Measurements from ENCODE around the gene GATA2.

Gene GATA2

DNA sequence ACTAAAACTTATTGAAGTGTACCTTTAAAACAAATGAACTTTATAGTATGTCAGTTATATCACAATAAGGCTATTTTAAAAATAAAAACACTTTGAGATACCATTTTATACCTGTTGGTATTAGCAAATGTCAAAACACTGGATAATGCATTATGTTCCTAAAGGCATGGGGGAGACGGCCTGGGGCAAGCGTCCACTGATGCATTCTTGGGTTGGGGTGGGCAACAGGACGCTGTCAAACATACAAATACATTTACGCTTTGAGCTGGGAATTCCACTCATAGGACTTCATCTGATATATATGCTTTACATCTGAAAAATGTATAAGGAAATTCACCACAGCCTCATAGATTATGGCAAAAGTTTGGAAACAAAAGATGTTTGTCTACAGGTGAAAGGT lies 7.6 kb upstream of the GATA2 start:
- no peak for DNase-seq (ENCODE audit: extremely low read depth, insufficient read length)
- Histone ChIP-seq H3K27me3 (replicated peaks; ENCODE audit: control insufficient read depth, insufficient read depth, low read length) (peaks cover 4% of the 10 kb centered on the region; the same call in 1 of the 2 replicates), H3K4me3 (replicated peaks; ENCODE audit: low read depth, low read length) (no peak overlapping the region), H3K36me3 (ENCODE audit: control insufficient read depth, insufficient read depth, low read length) (no peaks in the 10 kb centered on the region)
- TF ChIP-seq, protein P1, sequence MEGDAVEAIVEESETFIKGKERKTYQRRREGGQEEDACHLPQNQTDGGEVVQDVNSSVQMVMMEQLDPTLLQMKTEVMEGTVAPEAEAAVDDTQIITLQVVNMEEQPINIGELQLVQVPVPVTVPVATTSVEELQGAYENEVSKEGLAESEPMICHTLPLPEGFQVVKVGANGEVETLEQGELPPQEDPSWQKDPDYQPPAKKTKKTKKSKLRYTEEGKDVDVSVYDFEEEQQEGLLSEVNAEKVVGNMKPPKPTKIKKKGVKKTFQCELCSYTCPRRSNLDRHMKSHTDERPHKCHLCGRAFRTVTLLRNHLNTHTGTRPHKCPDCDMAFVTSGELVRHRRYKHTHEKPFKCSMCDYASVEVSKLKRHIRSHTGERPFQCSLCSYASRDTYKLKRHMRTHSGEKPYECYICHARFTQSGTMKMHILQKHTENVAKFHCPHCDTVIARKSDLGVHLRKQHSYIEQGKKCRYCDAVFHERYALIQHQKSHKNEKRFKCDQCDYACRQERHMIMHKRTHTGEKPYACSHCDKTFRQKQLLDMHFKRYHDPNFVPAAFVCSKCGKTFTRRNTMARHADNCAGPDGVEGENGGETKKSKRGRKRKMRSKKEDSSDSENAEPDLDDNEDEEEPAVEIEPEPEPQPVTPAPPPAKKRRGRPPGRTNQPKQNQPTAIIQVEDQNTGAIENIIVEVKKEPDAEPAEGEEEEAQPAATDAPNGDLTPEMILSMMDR (IDR thresholded peaks at IDR 0.05; ENCODE audit: insufficient read depth, low read length, poor library complexity, severe bottlenecking) = no peak

DNA sequence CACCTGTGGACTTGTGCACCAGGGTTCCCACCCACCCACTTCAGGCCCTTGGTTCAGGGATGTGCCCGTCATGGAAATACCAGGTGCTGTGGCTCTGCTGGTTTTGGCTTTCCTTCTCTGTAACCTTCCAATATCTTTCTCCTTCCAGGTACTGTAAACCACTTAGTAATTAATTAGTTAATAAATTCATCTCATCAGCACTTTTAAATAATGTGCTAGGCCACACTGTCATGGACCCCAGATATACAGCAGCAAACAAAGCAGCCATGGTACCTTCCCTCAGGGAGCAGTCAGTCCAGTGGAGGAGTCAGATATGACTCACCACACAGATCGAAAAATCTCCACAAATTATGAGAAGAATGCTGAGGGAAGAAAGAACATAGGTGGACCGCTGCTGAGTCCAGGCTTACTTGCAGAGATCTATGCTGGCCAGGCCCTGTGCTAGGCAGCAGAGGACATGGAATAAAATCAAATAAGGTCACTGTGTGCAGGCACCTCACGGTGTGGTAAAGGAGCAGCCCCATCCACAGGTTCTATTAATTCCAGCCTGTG lies 6.8 kb upstream of the GATA2 start:
- H3K27me3 ChIP-seq (replicated peaks; ENCODE audit: control insufficient read depth, insufficient read depth, low read length) = peaks cover 5% of the 10 kb centered on the region
- DNase-seq (ENCODE audit: extremely low read depth, insufficient read length) = no peak
- no peaks in the 10 kb centered on the region for H3K36me3 ChIP-seq (ENCODE audit: control insufficient read depth, insufficient read depth, low read length)
- no peak overlapping the region for H3K4me3 ChIP-seq (replicated peaks; ENCODE audit: low read depth, low read length)
- TF ChIP-seq, protein P1 (IDR thresholded peaks at IDR 0.05; ENCODE audit: insufficient read depth, low read length, poor library complexity, severe bottlenecking) = no peak

DNA sequence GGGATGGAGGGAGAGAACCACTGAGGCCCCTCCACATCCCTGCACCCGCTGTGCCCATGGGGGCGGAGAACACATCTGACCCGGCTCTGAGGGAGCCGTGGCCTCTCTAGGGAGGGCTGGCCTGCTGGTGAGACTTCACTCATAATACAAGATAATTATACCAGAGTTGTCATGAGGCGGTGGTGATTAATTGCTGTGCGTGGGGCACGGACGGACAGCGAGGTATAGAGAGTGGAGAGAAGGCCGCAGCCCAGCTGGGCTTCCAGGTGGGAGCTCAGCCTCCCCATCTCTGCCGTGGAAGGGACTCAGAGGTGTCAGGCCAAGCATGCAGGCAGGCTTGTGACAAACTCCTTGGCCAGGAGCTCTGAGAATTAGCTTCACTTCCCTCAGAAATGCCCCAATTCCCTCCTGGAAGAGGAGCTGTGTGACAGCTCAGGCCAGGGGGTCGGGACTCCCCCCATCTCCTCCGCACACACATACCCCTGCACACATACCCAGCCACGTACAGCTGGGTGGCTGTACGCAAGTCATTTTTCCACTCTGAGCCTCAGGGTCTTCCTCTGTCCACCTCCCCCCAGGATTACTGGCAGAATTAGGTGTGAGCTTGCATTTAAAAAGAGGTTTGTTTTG lies 6.0 kb upstream of the GATA2 start:
- peaks cover 5% of the 10 kb centered on the region for H3K27me3 ChIP-seq (replicated peaks; ENCODE audit: control insufficient read depth, insufficient read depth, low read length)
- no peak for DNase-seq (ENCODE audit: extremely low read depth, insufficient read length)
- H3K36me3 ChIP-seq (ENCODE audit: control insufficient read depth, insufficient read depth, low read length) = no peaks in the 10 kb centered on the region
- TF ChIP-seq, protein P1 (IDR thresholded peaks at IDR 0.05; ENCODE audit: insufficient read depth, low read length, poor library complexity, severe bottlenecking) = no peak
- H3K4me3 ChIP-seq (replicated peaks; ENCODE audit: low read depth, low read length) = no peak overlapping the region

- no peak for DNase-seq (ENCODE audit: extremely low read depth, insufficient read length)
- Histone ChIP-seq H3K4me3 (replicated peaks; ENCODE audit: low read depth, low read length) (no peak overlapping the region), H3K27me3 (replicated peaks; ENCODE audit: control insufficient read depth, insufficient read depth, low read length) (peaks cover 5% of the 10 kb centered on the region), H3K36me3 (ENCODE audit: control insufficient read depth, insufficient read depth, low read length) (no peaks in the 10 kb centered on the region)
- TF ChIP-seq, protein P1 (IDR thresholded peaks at IDR 0.05; ENCODE audit: insufficient read depth, low read length, poor library complexity, severe bottlenecking) = no peak
Measured at GRCh38 chr3:128498127-128498626, 5.2 kb upstream of the GATA2 start.

- no peaks in the 10 kb centered on the region for H3K36me3 ChIP-seq (ENCODE audit: control insufficient read depth, insufficient read depth, low read length)
- DNase-seq (ENCODE audit: extremely low read depth, insufficient read length) = peak; percentile 58
- peaks cover 5% of the 10 kb centered on the region for H3K27me3 ChIP-seq (replicated peaks; ENCODE audit: control insufficient read depth, insufficient read depth, low read length)
- TF ChIP-seq, protein P1 (IDR thresholded peaks at IDR 0.05; ENCODE audit: insufficient read depth, low read length, poor library complexity, severe bottlenecking) = peak; percentile 67
- peak overlapping the region; percentile 40 for H3K4me3 ChIP-seq (replicated peaks; ENCODE audit: low read depth, low read length)
Measured at GRCh38 chr3:128497305-128498126, 4.5 kb upstream of the GATA2 start.

Measured in GM06990 (cell line).